Activated CD4-positive, alpha-beta memory T cell treated with anti-CD3 and anti-CD28 coated beads, Interleukin-2, amount 10 ng/mL, durations not matched to agents 7 days and 5 days (primary cell): Measurements from ENCODE around the gene PTPRE. TPM values are rescaled to one million over a fixed set of nuclear protein-coding genes. Genes with fewer than 3 reads are reported as not detected.

Experiments used
- CTCF ChIA-PET: fragments of 350-600 bp; sonication (Branson Sonifier 250); formaldehyde crosslinking; loops from one replicate; lab custom pipeline; 2021; ENCODE audit warnings: antibody characterized with exemption, inconsistent platforms; lab: Charles Lee
- POLR2A ChIA-PET: fragments of 350-600 bp; sonication (Branson Sonifier 250); formaldehyde crosslinking; loops from one replicate; lab custom pipeline; 2021; ENCODE audit warnings: antibody characterized with exemption; lab: Charles Lee
- DNase-seq: peaks from one replicate; pipeline ENCODE4 v3.0.0-alpha.2; 2020
- H3K27ac Mint-ChIP-seq: one replicate; pipeline ENCODE4 v1.8.0; 2021; ENCODE audit warnings: mild to moderate bottlenecking, mixed read lengths
- H3K27me3 Mint-ChIP-seq: one replicate; pipeline ENCODE4 v1.8.0; 2021; ENCODE audit warnings: mixed read lengths
- H3K36me3 Mint-ChIP-seq: one replicate; pipeline ENCODE4 v1.8.0; 2021; ENCODE audit warnings: low read depth, mixed read lengths
- H3K4me1 Mint-ChIP-seq: one replicate; pipeline ENCODE4 v1.8.0; 2021; ENCODE audit warnings: mixed read lengths
- H3K4me3 Mint-ChIP-seq: one replicate; pipeline ENCODE4 v1.8.0; 2021; ENCODE audit warnings: mild to moderate bottlenecking, mixed read lengths
- H3K9me3 Mint-ChIP-seq: one replicate; pipeline ENCODE4 v1.8.0; 2021; ENCODE audit warnings: mixed read lengths
- total RNA-seq, 2 experiments: library from RNA; stranded (reverse); gene quantifications; one replicate each; pipeline ENCODE4 v1.2.3, GENCODE V29; 2021

Gene PTPRE
- total RNA-seq, 2 experiments from 2014 or later: 29.2 to 30.6 TPM

DNA sequence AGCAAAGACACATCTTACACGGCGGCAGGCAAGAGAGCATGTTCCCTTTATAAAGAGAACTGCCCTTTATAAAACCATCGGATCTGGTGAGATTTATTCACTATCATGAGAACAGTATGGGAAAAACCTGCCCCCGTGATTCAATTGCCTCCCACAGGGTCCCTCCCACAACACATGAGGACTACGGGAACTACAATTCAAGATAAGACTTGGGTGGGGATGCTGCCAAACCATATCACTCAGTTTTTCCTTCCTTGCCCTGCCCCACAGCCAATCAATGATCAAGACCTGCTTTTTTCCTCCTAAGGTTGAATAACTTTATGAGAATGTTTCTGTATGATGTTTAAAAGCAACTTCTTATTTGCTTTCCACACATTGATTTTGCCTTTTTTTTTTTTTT, 3.1 kb upstream of the PTPRE start:
- H3K27ac Mint-ChIP-seq: no peak overlapping the region
- ChIA-PET CTCF (interaction anchor here (1.0 to 3.7 kb wide), 2 partner anchors 107 to 275 kb away, joined by 3 to 76 read pairs; no protein-coding TSS in a partner anchor), POLR2A (no interaction called here)
- no peaks in the 10 kb centered on the region for H3K9me3 Mint-ChIP-seq
- no peak overlapping the region for H3K4me3 Mint-ChIP-seq
- peaks cover 46% of the 10 kb centered on the region for H3K27me3 Mint-ChIP-seq
- DNase-seq: no peak
- no peaks in the 10 kb centered on the region for H3K36me3 Mint-ChIP-seq
- H3K4me1 Mint-ChIP-seq: peaks cover 19% of the 10 kb centered on the region

DNA sequence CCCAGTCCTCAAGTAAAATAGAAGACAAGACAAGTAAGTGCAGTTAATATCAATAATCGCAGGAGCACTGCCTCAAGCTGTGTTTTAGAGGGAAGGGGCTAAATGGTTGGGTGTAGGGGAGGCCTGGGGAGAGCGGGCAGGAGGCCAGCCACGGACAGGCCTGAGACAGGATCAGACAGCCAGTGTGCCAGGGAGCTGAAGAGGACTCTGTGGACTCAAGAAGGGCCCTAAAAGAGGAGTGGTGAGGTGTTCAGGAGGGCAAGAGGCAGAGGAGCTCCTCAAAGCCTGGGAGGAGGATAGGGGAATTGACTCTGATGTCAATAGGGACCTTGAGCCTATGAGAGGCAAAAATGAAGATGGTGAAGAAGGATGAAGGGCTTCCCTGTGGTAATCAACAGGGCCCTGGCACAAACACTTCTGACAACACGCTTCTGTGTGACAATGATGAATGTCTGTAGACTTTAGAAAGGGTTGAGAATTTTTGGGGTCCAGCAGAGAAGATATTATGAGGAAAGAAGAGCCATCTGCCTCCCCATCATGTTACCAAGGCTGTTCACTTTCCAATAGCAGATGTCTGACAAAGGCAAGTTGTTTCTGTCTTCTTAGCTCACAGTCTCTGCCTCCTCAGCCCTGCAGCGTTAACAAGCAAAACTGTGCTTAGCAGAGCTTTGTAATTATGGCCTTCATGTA, 2.4 kb upstream of the PTPRE start:
- POLR2A ChIA-PET: no interaction called here
- no peak for DNase-seq
- Mint-ChIP-seq H3K9me3 (no peaks in the 10 kb centered on the region), H3K4me1 (peaks cover 18% of the 10 kb centered on the region), H3K27ac (no peak overlapping the region), H3K27me3 (peaks cover 42% of the 10 kb centered on the region), H3K4me3 (no peak overlapping the region), H3K36me3 (no peaks in the 10 kb centered on the region)
- CTCF ChIA-PET: interaction anchor here (1.0 to 3.7 kb wide), 3 partner anchors 106 to 274 kb away, joined by 3 to 76 read pairs (median 22); no protein-coding TSS in a partner anchor

DNA sequence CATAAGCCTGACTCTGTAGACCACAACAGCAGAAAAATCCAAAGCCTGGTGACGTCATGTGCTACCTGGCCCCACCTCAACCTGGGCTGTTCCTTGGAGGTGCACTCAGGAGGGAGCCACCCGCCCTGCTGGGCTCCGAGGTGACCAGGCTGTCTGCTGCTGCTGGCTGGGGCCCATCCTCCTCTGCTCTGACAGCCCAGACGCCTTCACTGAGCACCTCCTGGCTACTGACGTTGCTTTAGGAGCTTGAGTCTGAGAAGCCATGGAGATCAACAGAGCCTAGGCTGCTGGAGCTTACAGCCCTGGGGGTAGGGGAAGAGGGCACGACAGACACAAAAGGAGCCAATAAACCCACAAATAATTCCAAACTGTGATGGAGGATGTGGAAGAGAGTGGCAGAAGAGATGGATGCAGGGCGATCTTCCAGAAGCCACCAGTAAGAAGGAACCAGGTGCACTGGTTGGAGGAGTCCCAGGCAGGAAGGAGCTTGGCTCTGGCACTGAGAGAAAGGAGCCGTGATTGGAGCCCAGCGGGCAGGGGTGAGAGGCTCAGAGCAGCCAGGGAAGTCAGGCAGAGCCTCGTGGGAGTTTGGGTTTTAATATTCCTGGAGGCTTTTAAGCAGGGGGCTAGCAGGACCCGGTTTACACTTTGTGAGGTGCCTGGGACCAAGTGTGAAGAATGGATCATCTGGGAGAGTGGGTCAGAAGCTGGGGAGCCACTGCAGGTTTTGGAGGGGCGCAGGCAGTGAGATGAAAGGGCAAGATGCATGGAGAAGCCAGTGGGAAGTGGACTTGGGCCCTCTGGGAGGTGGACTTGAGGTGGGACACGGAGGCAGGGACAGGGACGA, 1.7 kb upstream of the PTPRE start:
- Mint-ChIP-seq H3K4me1 (peaks cover 12% of the 10 kb centered on the region), H3K9me3 (no peaks in the 10 kb centered on the region), H3K36me3 (no peaks in the 10 kb centered on the region), H3K27me3 (peaks cover 40% of the 10 kb centered on the region), H3K27ac (no peak overlapping the region), H3K4me3 (no peak overlapping the region)
- POLR2A ChIA-PET: interaction anchor here (1.5 kb wide), 1 partner anchor 86 kb away, joined by 3 read pairs; no protein-coding TSS in a partner anchor
- no peak for DNase-seq
- CTCF ChIA-PET: interaction anchor here (1.0 to 3.7 kb wide), 8 partner anchors 13 to 273 kb away, joined by 3 to 76 read pairs (median 8); partner anchors contain the start of gene CLRN3

DNA sequence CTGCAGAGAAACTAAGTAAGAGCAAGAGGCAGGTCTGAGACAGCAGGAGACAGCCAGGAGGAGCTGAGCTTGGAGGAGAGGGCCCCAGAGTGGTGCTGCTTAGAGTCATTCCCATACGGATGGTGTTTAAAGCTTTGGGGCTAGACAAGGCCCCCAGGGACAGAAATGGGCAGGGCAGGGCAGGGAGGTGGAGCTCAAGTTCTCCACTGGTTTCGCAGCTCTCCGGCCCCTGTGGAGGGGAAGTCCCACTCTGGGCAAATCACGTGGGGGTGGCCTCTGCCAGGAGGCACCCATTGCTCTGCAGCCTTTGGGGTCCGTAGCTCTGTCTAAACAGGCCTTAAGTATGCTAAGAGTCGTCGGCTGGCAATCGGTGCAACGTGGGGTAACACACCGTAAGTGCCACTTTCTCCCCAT, 1.0 kb upstream of the PTPRE start:
- no peaks in the 10 kb centered on the region for H3K9me3 Mint-ChIP-seq
- H3K27me3 Mint-ChIP-seq: peaks cover 41% of the 10 kb centered on the region
- ChIA-PET CTCF (interaction anchor here (1.2 to 3.7 kb wide), 8 partner anchors 14 to 276 kb away, joined by 3 to 76 read pairs (median 8); partner anchors contain the start of gene CLRN3), POLR2A (interaction anchor here (1.5 kb wide), 1 partner anchor 85 kb away, joined by 3 read pairs; no protein-coding TSS in a partner anchor)
- no peak overlapping the region for H3K4me3 Mint-ChIP-seq
- H3K36me3 Mint-ChIP-seq: no peaks in the 10 kb centered on the region
- DNase-seq: no peak
- peaks cover 9% of the 10 kb centered on the region for H3K4me1 Mint-ChIP-seq
- H3K27ac Mint-ChIP-seq: no peak overlapping the region

DNA sequence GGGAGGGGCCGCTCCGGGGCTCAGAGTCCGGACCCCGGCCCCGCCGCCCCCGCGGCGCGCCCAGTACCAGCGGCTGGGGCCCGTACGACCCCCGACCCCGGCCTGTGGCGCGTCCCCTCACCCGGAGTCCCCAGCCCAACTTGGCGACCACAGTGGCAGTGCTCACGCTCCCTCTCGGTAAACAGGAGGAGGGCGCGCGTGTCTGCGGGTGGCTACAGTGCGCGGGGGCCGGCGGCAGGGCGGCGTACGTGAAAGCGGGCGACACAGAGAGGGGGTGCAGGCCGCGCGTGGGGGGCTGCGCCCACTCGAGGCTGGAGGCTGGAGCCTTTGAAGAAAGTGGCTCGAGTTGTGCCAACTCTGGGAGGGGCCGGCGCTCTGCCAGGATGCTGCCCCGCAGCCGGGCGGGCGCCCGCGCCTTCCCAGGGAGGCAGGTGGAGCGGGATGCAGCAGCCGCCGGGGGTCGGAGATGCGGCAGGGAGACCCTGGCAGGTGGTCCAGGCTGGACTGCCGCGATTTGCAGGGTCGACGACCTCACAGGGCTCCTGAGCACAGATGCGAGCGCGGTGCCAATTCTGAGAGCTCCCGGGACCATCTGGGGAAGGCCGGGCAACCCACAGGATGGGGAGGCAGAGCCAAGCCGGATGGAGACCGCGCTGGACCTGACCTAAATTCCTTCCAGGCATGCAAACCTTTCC, 655 bp downstream of the PTPRE start:
- peaks cover 9% of the 10 kb centered on the region for H3K4me1 Mint-ChIP-seq
- H3K36me3 Mint-ChIP-seq: no peaks in the 10 kb centered on the region
- peaks cover 41% of the 10 kb centered on the region for H3K27me3 Mint-ChIP-seq
- DNase-seq: no peak
- no peak overlapping the region for H3K27ac Mint-ChIP-seq
- no peaks in the 10 kb centered on the region for H3K9me3 Mint-ChIP-seq
- ChIA-PET CTCF (interaction anchor here (0.6 to 3.7 kb wide), 17 partner anchors 16 to 274 kb away, joined by 3 to 76 read pairs (median 5); partner anchors contain the start of gene CLRN3), POLR2A (interaction anchor here (1.0 kb wide), 3 partner anchors 141 to 162 kb away, joined by 3 to 4 read pairs (median 3); no protein-coding TSS in a partner anchor)
- H3K4me3 Mint-ChIP-seq: peak overlapping the region; percentile 14

DNA sequence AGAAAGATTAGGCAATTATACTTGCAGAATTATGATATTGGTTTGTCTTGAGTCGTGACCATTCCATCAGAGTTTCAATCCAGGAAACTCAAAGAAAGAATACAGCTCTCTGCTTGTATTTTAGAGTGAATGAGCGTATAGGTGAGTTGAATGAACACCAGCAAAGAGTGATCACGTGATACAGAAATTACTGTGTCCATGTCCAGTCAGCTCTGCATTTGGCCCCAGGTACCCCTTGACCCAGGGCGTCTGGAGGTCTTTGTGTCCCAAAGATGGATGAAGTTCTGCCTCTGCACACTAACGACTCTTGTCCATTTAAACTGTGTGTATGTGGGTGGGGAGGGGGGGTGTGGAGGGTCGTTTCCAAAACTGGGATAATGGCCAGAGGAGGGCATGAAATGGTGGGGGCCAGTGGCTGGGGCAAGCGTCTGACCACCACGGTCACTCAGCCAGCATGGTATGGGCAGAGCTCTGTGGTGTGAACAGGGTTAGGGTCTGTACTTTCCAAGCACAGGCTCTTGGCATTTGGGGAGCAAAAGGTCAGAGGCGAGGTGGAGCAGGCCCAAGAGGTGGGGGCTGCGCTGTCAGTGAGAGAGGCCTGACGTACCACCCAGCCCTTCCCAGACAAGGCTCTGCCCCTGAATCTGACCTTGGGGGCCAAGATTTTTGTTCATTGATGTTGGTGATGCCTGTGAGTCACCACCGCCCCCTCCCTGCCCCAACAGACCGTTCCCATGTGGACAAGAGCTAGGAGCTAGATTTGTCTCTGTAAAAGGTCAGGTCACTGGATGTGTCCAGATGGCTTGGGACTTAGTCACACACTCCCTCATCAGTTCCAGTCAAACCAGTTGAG, 1.4 kb downstream of the PTPRE start:
- POLR2A ChIA-PET: no interaction called here
- H3K36me3 Mint-ChIP-seq: no peaks in the 10 kb centered on the region
- peak overlapping the region; percentile 14 for H3K4me3 Mint-ChIP-seq
- H3K27ac Mint-ChIP-seq: no peak overlapping the region
- H3K27me3 Mint-ChIP-seq: peaks cover 37% of the 10 kb centered on the region
- no peak for DNase-seq
- H3K4me1 Mint-ChIP-seq: peaks cover 9% of the 10 kb centered on the region
- CTCF ChIA-PET: interaction anchor here (0.8 to 1.3 kb wide), 4 partner anchors 101 to 161 kb away, joined by 3 to 7 read pairs (median 5); no protein-coding TSS in a partner anchor
- H3K9me3 Mint-ChIP-seq: no peaks in the 10 kb centered on the region

DNA sequence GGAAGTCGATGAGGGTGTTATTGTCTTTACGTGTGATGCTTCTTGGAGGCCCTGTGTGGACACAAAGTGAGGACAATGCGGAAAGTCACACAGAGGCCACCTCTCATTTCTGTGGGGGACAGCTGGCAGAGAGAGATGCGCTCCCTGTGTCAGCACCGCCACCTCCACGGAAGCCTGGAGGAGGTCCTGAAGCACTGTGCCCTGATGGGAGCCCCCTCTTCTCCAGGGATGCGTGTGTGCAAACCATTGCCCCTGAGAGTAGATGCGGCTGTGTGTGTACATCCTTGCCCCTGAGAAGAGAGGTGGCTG, 2.0 kb downstream of the PTPRE start:
- no peak for DNase-seq
- Mint-ChIP-seq H3K4me3 (no peak overlapping the region), H3K27ac (no peak overlapping the region), H3K27me3 (peaks cover 34% of the 10 kb centered on the region), H3K9me3 (no peaks in the 10 kb centered on the region), H3K4me1 (peaks cover 9% of the 10 kb centered on the region), H3K36me3 (no peaks in the 10 kb centered on the region)
- ChIA-PET POLR2A (no interaction called here), CTCF (interaction anchor here (1.2 to 1.3 kb wide), 2 partner anchors 101 to 103 kb away, joined by 6 to 7 read pairs; no protein-coding TSS in a partner anchor)

DNA sequence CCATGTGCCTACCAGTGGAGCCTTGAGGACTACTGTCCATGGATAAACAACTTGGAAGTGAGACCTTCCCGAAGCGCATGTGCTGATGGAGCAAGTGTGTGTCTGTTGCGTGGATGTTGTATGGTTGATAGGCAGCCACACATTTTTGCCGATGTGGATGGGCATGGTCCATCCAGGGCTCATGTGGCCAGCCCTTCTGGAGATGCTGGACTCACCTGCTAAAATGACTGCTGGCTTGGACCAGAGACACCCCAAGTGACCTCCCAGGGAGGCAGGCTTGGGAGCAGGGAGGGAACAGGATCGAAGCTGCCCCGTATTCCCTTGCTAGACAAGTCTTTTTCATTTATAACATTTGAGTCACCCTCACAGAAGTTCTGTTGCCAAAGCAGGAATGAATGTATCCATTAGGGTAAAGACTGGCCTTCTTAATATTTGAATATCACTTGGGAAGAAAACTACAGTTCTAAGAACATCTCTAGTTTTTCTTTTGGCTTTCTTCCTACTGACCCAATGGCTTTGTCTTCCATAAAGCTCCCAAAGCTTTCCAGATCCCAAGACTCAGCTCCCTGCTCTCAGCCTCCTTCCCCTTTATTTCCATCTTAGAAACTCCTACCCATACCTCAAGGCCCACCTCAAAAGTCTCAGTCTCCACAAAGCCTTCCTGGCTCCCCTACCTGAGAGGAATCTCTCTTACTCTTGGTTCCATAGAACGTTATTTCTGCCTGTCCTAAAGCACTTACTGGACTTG, 3.0 kb downstream of the PTPRE start:
- Mint-ChIP-seq H3K27me3 (peaks cover 31% of the 10 kb centered on the region), H3K9me3 (no peaks in the 10 kb centered on the region), H3K4me1 (peaks cover 9% of the 10 kb centered on the region), H3K36me3 (no peaks in the 10 kb centered on the region), H3K4me3 (no peak overlapping the region), H3K27ac (no peak overlapping the region)
- no peak for DNase-seq
- ChIA-PET POLR2A (no interaction called here), CTCF (no interaction called here)

DNA sequence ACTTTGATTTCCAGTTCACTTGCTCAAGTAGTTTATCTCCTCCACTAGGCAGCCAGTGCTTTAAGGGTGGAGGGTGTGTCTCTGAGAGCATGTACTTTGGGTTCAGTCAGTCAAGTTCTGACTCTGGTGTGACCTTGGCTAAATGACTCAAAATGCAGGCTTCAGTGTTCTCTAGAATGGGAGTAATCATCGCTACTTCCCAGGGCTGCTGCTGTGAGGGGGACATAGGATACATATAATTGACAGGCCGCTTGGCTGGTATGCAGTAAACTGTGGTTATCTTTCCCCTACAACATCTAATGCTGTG, 3.5 kb downstream of the PTPRE start:
- POLR2A ChIA-PET: no interaction called here
- Mint-ChIP-seq H3K36me3 (no peaks in the 10 kb centered on the region), H3K27ac (no peak overlapping the region), H3K27me3 (peaks cover 28% of the 10 kb centered on the region), H3K4me3 (no peak overlapping the region), H3K9me3 (no peaks in the 10 kb centered on the region), H3K4me1 (peaks cover 9% of the 10 kb centered on the region)
- CTCF ChIA-PET: no interaction called here
- DNase-seq: no peak

DNA sequence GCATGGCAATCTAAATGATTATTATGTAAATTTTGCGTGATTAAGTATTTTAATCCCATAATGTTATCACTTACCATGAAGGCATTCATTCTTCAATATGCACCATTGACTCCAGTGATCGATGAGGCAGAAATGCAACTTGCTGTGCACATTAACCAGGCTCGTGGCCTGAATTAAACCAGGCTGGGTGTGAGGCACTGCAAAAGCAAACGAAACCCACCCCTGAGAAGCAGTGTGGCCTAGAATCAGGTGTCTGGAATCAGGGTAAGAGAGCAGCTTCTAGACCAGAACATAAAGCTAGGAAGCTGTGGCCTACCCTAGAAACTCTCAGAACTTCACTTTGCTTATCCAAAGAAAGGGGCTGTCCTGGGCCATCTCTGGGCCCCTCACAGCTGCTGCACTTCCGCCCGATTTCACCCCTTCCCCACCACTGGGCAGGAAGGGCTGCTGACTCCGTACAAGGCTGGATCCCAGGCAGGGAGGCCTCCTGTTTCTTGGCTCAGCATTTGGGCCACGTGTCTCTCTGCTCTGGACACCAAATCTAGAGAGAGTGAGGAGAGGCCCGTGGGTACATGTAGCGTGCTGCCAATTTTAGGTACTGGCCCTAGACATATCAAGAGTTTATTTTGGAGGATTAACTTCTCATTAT, 4.4 kb downstream of the PTPRE start:
- Mint-ChIP-seq H3K4me3 (no peak overlapping the region), H3K36me3 (no peaks in the 10 kb centered on the region), H3K4me1 (peaks cover 7% of the 10 kb centered on the region), H3K9me3 (peaks cover 2% of the 10 kb centered on the region), H3K27ac (no peak overlapping the region), H3K27me3 (peaks cover 21% of the 10 kb centered on the region)
- ChIA-PET POLR2A (no interaction called here), CTCF (no interaction called here)
- DNase-seq: no peak

DNA sequence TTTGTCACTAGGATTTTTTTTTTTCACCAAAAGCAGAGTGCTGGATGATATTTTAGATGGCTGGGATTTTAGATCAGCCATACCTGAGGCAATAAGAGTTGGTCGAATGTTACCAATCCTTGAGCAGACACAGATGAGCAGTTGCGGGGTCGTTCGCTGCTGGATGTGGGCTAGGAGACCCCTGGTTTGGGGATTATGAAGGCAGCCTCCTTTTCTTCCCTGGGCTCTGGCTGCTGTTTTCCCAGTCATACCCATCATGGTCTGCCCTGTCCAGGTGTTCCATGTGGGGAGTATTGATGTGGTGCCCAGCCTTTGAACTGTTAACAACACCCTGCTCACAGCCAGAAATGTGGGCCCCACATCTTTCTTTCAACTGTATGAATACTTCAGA, 5.0 kb downstream of the PTPRE start:
- Mint-ChIP-seq H3K27me3 (peaks cover 17% of the 10 kb centered on the region), H3K27ac (no peak overlapping the region), H3K9me3 (peaks cover 2% of the 10 kb centered on the region), H3K4me1 (peaks cover 4% of the 10 kb centered on the region), H3K36me3 (no peaks in the 10 kb centered on the region), H3K4me3 (no peak overlapping the region)
- DNase-seq: no peak
- CTCF ChIA-PET: interaction anchor here (1.1 kb wide), 1 partner anchor 99 kb away, joined by 5 read pairs; no protein-coding TSS in a partner anchor
- POLR2A ChIA-PET: no interaction called here
